Ishikawa (cell line): ENCODE results near the gene AP4M1.
A peak's percentile ranks its signal among the peaks of the same experiment; 100 is the strongest.

ENCODE experiments used
- CEBPB ChIP-seq: IDR thresholded peaks from 2 replicates; pipeline ENCODE4 v1.6.1; 2012
- EGR1 ChIP-seq: IDR thresholded peaks from 2 replicates; pipeline ENCODE4 v1.6.1; 2012
- EP300 ChIP-seq: IDR thresholded peaks from 2 replicates; pipeline ENCODE4 v1.6.1; 2012; ENCODE audit warnings: borderline replicate concordance
- FOXM1 ChIP-seq: IDR thresholded peaks from 2 replicates; pipeline ENCODE4 v1.6.1; 2012; ENCODE audit warnings: low read depth, borderline replicate concordance
- MAX ChIP-seq: IDR thresholded peaks from 2 replicates; pipeline ENCODE4 v1.6.1; 2012
- NFIC ChIP-seq: IDR thresholded peaks from 2 replicates; pipeline ENCODE4 v1.6.1; 2012
- RAD21 ChIP-seq: IDR thresholded peaks from 2 replicates; pipeline ENCODE4 v1.6.1; 2012; ENCODE audit warnings: low read depth
- TAF1 ChIP-seq: IDR thresholded peaks from 2 replicates; pipeline ENCODE4 v1.6.1; 2012; ENCODE audit warnings: low read depth, mild to moderate bottlenecking
- USF1 ChIP-seq: IDR thresholded peaks from 2 replicates; pipeline ENCODE4 v1.6.1; 2012
- YY1 ChIP-seq: IDR thresholded peaks from 2 replicates; pipeline ENCODE4 v1.6.1; 2012; ENCODE audit warnings: low read depth
- ZBTB7A ChIP-seq: IDR thresholded peaks from 2 replicates; pipeline ENCODE4 v1.6.1; 2012; ENCODE audit warnings: low read depth

GRCh38 chr7:100132697-100133151 lies 31.3 kb downstream of the AP4M1 start:
- TF ChIP-seq FOXM1 (no peak), EP300 (no peak), TAF1 (no peak), EGR1 (no peak), NFIC (no peak), CEBPB (no peak), RAD21 (peak; percentile 89), USF1 (no peak), MAX (no peak), YY1 (no peak), ZBTB7A (no peak)
